ENCODE measurements around the gene TRPM3.

- TF ChIP-seq CTCF (IDR thresholded peaks at IDR 0.05; ENCODE audit: low read depth, low read length): no peak
- TF ChIP-seq POLR2A (IDR thresholded peaks at IDR 0.05; ENCODE audit: extremely low read depth, insufficient read length): no peak
Measured at GRCh38 chr9:70614786-70615463, 506.5 kb downstream of the TRPM3 start.
